ENCODE measurements around the gene RIMBP2. TPM values are rescaled to one million over a fixed set of nuclear protein-coding genes. Genes with fewer than 3 reads are reported as not detected.

RIMBP2 gene
- total RNA-seq, 1 donor from 2014 or later, result not detected

GRCh38 chr12:130669205-130669557 is 46.9 kb downstream of the RIMBP2 start:
- H3K9me3 ChIP-seq (replicated peaks), result peaks cover 24% of the 10 kb centered on the region
- TF ChIP-seq CTCF (IDR thresholded peaks at IDR 0.05; ENCODE audit: borderline replicate concordance), result no peak
- intact Hi-C loops (cut with micrococcal nuclease), result no loop called here
- no peaks in the 10 kb centered on the region for H3K36me3 ChIP-seq
- no peaks in the 10 kb centered on the region for H3K4me1 ChIP-seq
- H3K27me3 ChIP-seq (ENCODE audit: low read depth), result peaks cover 22% of the 10 kb centered on the region
- H3K27ac ChIP-seq (replicated peaks), result no peak overlapping the region
- DNase-seq, result no peak
- no peak overlapping the region for H3K4me3 ChIP-seq

- Histone ChIP-seq H3K27me3 (ENCODE audit: low read depth) (peaks cover 22% of the 10 kb centered on the region), H3K27ac (replicated peaks) (no peak overlapping the region), H3K36me3 (no peaks in the 10 kb centered on the region), H3K9me3 (replicated peaks) (peaks cover 24% of the 10 kb centered on the region), H3K4me1 (no peaks in the 10 kb centered on the region), H3K4me3 (no peak overlapping the region)
- no peak for DNase-seq
- intact Hi-C loops (cut with micrococcal nuclease), result no loop called here
- TF ChIP-seq CTCF (IDR thresholded peaks at IDR 0.05; ENCODE audit: borderline replicate concordance), result no peak
Observed at GRCh38 chr12:130668286-130669204, 47.6 kb downstream of the RIMBP2 start.

- TF ChIP-seq CTCF (IDR thresholded peaks at IDR 0.05; ENCODE audit: borderline replicate concordance), result no peak
- no peaks in the 10 kb centered on the region for H3K4me1 ChIP-seq
- intact Hi-C loops (cut with micrococcal nuclease), result no loop called here
- no peaks in the 10 kb centered on the region for H3K36me3 ChIP-seq
- DNase-seq, result no peak
- peaks cover 26% of the 10 kb centered on the region for H3K27me3 ChIP-seq (ENCODE audit: low read depth)
- H3K9me3 ChIP-seq (replicated peaks), result peaks cover 24% of the 10 kb centered on the region
- no peak overlapping the region for H3K4me3 ChIP-seq
- no peak overlapping the region for H3K27ac ChIP-seq (replicated peaks)
Observed at GRCh38 chr12:130667421-130667960, 48.6 kb downstream of the RIMBP2 start.

- TF ChIP-seq CTCF (IDR thresholded peaks at IDR 0.05; ENCODE audit: borderline replicate concordance), result no peak
- H3K9me3 ChIP-seq (replicated peaks), result peaks cover 24% of the 10 kb centered on the region
Observed at GRCh38 chr12:130666645-130667044, 49.5 kb downstream of the RIMBP2 start.

GRCh38 chr12:130665753-130666152 is 50.3 kb downstream of the RIMBP2 start:
- no peak for DNase-seq
- Histone ChIP-seq H3K36me3 (no peaks in the 10 kb centered on the region), H3K9me3 (replicated peaks) (peaks cover 22% of the 10 kb centered on the region), H3K27ac (replicated peaks) (no peak overlapping the region), H3K27me3 (ENCODE audit: low read depth) (peaks cover 40% of the 10 kb centered on the region), H3K4me1 (no peaks in the 10 kb centered on the region), H3K4me3 (no peak overlapping the region)
- intact Hi-C loops (cut with micrococcal nuclease), result no loop called here
- no peak for TF ChIP-seq CTCF (IDR thresholded peaks at IDR 0.05; ENCODE audit: borderline replicate concordance)

More at GRCh38 chr12:130666645-130667044, 49.5 kb downstream of the RIMBP2 start:
- Histone ChIP-seq H3K36me3 (no peaks in the 10 kb centered on the region), H3K27ac (replicated peaks) (no peak overlapping the region), H3K27me3 (ENCODE audit: low read depth) (peaks cover 33% of the 10 kb centered on the region), H3K4me1 (no peaks in the 10 kb centered on the region), H3K4me3 (no peak overlapping the region)
- intact Hi-C loops (cut with micrococcal nuclease), result no loop called here
- DNase-seq, result no peak

Measured in left ventricle myocardium inferior (tissue), 1 donor.